ENCODE data around the gene GID8. TPM values are rescaled to one million over a fixed set of nuclear protein-coding genes. Genes with fewer than 3 reads are reported as not detected.
"Not testable (repeated sequence)": the region's sequence is repeated elsewhere in the genome, so short reads cannot be mapped to it uniquely, and the experiment has no call there.

GID8 gene
- total and polyA plus RNA-seq, 5 donors = 8.9 to 22.1 (median 19.7) TPM

- H3K4me3 ChIP-seq (ENCODE audit: low read length); H3K27ac ChIP-seq (ENCODE audit: low read length); intact Hi-C loops (cut with DNase I); H3K4me1 ChIP-seq (ENCODE audit: control insufficient read depth, insufficient read depth, low read length); H3K27me3 ChIP-seq (ENCODE audit: control insufficient read depth, insufficient read depth); H3K9me3 ChIP-seq (ENCODE audit: control insufficient read depth, low read length); ATAC-seq: not testable (repeated sequence)
- WGBS = 83% methylated on average over 27 of the region's 31 CpGs
- DNase-seq = peak; percentile 22 to 68 (median 46)
These were observed 22.7 kb downstream of the GID8 start for GRCh38 chr20:62960446-62961309.

DNA sequence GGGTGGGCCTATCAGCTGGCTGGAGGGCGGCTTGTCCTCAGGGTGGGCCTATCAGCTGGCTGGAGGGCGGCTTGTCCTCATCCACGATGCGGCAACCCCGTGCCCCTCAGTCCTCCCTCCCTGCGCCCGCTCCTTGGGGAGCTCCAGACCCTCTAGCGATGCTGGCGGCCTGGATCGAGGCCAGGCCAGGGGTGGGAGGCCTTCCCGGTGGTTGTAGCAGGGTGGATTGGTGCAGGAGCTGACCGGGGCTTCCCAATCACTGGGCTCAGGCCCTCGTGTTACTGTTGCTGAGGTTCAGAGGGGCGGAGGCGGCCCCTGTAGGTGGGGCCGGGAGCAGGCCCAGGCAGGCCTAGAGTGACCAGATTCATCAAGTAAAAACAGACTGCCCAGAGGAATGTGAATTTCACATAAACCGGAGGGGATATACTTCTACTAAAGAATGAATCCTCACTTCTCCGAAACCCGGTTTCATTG is 23.4 kb downstream of the GID8 start:
- peak overlapping the region; percentile 0 for H3K27ac ChIP-seq (ENCODE audit: low read length)
- peak in 1 of 2 donors; percentile 23 for ATAC-seq
- WGBS = 67% methylated on average over 19 of the region's 19 CpGs
- H3K27me3 ChIP-seq (ENCODE audit: control insufficient read depth, insufficient read depth) = no peaks in the 10 kb centered on the region
- H3K9me3 ChIP-seq (ENCODE audit: control insufficient read depth, low read length) = no peaks in the 10 kb centered on the region
- DNase-seq = peak in 1 of 3 donors; percentile 68
- no peak overlapping the region for H3K4me3 ChIP-seq (ENCODE audit: low read length)
- intact Hi-C loops (cut with DNase I) = no loop called here
- H3K4me1 ChIP-seq (ENCODE audit: control insufficient read depth, insufficient read depth, low read length) = no peaks in the 10 kb centered on the region

DNA sequence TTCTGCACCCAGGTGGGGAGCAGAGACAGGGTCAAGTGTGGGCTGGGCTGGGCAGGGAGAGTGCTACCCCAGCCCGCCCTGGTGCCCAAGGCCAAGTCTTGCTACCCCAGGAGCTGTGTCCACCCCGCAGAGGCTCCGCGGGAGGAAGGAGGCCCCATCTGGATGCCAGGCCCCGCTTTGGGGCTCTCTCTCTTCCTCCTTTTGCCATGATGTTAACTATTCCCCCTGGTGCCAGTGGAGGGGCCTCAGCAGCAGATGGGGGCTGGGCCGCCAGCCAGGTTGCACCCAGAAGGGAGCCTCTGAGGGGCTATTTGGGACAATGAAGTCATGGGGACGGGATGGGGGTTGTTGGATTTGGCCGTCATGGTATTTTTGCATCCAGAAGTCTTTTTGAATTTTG is 23.9 kb downstream of the GID8 start:
- intact Hi-C loops (cut with DNase I) = no loop called here
- Histone ChIP-seq H3K4me3 (ENCODE audit: low read length) (no peak overlapping the region), H3K4me1 (ENCODE audit: control insufficient read depth, insufficient read depth, low read length) (no peaks in the 10 kb centered on the region), H3K9me3 (ENCODE audit: control insufficient read depth, low read length) (no peaks in the 10 kb centered on the region), H3K27ac (ENCODE audit: low read length) (no peak overlapping the region), H3K27me3 (ENCODE audit: control insufficient read depth, insufficient read depth) (no peaks in the 10 kb centered on the region)
- DNase-seq = peak in 2 of 3 donors; percentile 11 to 40
- WGBS = 92% methylated on average over 8 of the region's 8 CpGs
- no peak for ATAC-seq

DNA sequence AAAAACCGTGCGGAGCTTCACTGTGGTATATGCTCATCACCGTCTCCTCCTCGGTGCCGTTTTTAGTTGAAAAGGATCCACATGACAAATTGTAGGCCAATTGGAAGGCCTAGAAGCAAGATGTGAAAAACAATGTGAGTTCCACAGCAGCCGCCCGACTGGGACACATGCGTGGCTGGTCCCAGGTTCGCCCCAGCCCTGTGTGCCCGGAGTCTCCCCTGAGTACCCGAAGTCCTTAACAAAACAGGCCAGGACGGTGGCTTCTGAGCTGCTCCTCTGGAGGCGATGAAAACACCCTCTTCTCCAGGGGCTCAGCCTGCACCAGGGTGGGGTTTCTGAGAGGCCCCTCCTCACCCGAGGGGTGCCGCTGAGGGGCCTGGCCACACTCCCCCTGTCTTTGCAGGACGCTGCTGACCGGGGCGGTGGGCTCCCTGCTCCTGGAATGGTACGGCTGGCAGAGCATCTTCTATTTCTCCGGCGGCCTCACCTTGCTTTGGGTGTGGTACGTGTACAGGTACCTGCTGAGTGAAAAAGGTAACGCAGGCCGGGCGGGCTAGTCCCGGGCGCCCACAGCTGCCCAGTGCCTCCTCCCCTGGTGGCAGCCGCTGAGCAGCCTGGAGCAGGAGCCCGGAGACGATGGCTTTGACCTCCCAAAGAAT is 24.4 kb downstream of the GID8 start:
- DNase-seq (peak in 2 of 3 donors; percentile 7 to 59), ATAC-seq (no peak)
- H3K27ac ChIP-seq (ENCODE audit: low read length) = no peak overlapping the region
- H3K9me3 ChIP-seq (ENCODE audit: control insufficient read depth, low read length) = no peaks in the 10 kb centered on the region
- no peak overlapping the region for H3K4me3 ChIP-seq (ENCODE audit: low read length)
- 94% methylated on average over 30 of the region's 30 CpGs for WGBS
- no peaks in the 10 kb centered on the region for H3K27me3 ChIP-seq (ENCODE audit: control insufficient read depth, insufficient read depth)
- no peaks in the 10 kb centered on the region for H3K4me1 ChIP-seq (ENCODE audit: control insufficient read depth, insufficient read depth, low read length)
- intact Hi-C loops (cut with DNase I) = no loop called here

DNA sequence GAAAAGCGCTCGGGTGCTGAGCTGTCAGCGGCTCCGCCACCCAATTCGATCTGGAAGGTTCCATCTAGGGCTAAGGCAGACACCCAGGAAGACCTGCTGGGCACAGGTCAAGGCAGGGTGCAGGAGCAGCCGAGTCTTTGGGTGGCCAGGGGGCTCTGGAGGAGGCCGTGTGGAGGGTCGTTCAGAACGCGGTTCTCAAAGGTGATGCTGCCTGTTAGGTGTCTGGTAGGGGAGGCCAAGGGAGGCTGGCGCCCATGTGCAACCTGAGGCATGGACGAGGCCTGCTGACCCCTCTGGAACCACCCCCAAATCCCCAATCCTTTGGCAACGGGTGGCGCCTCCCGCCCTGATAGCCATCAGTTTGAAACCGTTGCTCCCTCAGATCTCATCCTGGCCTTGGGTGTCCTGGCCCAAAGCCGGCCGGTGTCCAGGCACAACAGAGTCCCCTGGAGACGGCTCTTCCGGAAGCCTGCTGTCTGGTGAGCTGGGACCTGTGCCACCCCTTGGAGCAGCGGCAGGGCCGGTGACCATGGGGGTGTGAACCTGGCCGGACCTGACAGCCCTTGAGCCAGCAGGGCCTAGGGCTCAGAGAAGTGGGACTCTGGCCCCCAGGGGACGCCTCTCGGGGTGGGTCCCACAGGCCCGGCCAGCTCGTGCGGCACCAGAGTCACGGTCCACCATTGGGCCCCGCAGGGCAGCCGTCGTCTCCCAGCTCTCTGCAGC is 25.1 kb downstream of the GID8 start:
- WGBS = 90% methylated on average over 32 of the region's 32 CpGs
- Histone ChIP-seq H3K27ac (ENCODE audit: low read length) (no peak overlapping the region), H3K4me3 (ENCODE audit: low read length) (no peak overlapping the region), H3K4me1 (ENCODE audit: control insufficient read depth, insufficient read depth, low read length) (no peaks in the 10 kb centered on the region), H3K27me3 (ENCODE audit: control insufficient read depth, insufficient read depth) (no peaks in the 10 kb centered on the region), H3K9me3 (ENCODE audit: control insufficient read depth, low read length) (no peaks in the 10 kb centered on the region)
- intact Hi-C loops (cut with DNase I) = no loop called here
- no peak for ATAC-seq
- peak in 2 of 3 donors; percentile 24 to 52 for DNase-seq

DNA sequence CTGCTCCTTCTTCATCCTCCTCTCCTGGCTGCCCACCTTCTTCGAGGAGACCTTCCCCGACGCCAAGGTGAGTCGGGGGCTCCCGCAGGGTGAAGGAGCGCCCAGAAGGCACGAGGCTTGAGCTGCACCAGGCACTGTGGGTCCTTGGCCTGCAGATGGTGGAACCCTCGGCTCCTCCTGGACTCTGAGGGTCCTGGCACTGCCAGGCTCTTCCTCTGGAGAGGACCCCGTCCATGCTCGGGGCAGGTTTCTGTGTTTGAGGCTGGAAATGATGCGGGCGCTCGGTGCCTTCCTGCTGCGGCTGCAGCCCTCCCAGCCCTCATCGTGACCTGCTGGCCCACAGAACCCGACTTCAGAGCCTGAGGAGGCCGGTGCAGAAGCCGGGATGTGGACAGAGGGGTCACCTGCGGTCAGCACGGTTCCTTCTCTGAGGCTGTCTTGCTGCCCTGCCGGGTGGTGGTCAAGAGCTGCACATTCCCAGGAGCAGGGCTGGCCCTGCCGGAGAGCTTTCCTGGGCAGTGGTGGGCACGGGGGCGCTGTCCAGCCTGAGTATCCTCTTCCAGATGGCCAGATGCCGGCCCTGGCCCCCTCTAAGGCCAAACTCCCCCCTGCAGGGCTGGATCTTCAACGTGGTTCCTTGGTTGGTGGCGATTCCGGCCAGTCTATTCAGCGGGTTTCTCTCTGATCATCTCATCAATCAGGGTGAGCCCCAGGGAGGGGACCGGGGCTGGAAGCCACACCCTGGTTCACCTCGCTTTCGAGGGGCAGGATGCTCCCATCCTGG is 25.9 kb downstream of the GID8 start:
- H3K4me3 ChIP-seq (ENCODE audit: low read length) = no peak overlapping the region
- no peak overlapping the region for H3K27ac ChIP-seq (ENCODE audit: low read length)
- WGBS = 83% methylated on average over 32 of the region's 32 CpGs
- no peaks in the 10 kb centered on the region for H3K4me1 ChIP-seq (ENCODE audit: control insufficient read depth, insufficient read depth, low read length)
- intact Hi-C loops (cut with DNase I) = no loop called here
- ATAC-seq = no peak
- H3K27me3 ChIP-seq (ENCODE audit: control insufficient read depth, insufficient read depth) = no peaks in the 10 kb centered on the region
- DNase-seq = peak; percentile 9 to 46 (median 13)
- H3K9me3 ChIP-seq (ENCODE audit: control insufficient read depth, low read length) = no peaks in the 10 kb centered on the region

DNA sequence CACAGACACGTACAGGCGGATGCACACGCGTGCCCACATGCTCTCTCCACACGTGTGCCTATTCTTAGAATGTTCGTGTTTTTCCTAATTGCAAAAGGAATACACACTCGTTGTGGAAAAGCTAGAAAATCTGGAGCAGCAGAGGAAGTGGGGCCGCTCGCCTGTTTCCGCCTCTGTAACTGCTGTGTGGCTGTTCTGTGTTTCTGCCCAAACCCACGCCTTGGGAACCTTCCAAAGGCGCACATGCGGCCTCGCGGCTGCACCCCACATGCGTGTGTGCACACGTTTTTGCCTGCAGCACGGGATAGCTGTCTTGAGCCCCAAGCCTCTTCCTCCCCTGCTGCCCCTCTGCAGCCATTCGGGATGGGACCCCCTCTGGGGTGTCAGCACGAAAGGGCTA is 26.8 kb downstream of the GID8 start:
- intact Hi-C loops (cut with DNase I) = no loop called here
- WGBS = 77% methylated on average over 20 of the region's 20 CpGs
- DNase-seq (peak in 1 of 3 donors; percentile 17), ATAC-seq (no peak)
- no peaks in the 10 kb centered on the region for H3K27me3 ChIP-seq (ENCODE audit: control insufficient read depth, insufficient read depth)
- no peaks in the 10 kb centered on the region for H3K9me3 ChIP-seq (ENCODE audit: control insufficient read depth, low read length)
- no peak overlapping the region for H3K4me3 ChIP-seq (ENCODE audit: low read length)
- no peak overlapping the region for H3K27ac ChIP-seq (ENCODE audit: low read length)
- no peaks in the 10 kb centered on the region for H3K4me1 ChIP-seq (ENCODE audit: control insufficient read depth, insufficient read depth, low read length)

GRCh38 chr20:62965363-62965771 is 27.4 kb downstream of the GID8 start:
- ATAC-seq (no peak), DNase-seq (peak in 2 of 3 donors; percentile 11 to 37)
- Histone ChIP-seq H3K4me1 (ENCODE audit: control insufficient read depth, insufficient read depth, low read length) (no peaks in the 10 kb centered on the region), H3K9me3 (ENCODE audit: control insufficient read depth, low read length) (no peaks in the 10 kb centered on the region), H3K27me3 (ENCODE audit: control insufficient read depth, insufficient read depth) (no peaks in the 10 kb centered on the region), H3K4me3 (ENCODE audit: low read length) (no peak overlapping the region), H3K27ac (ENCODE audit: low read length) (no peak overlapping the region)
- 84% methylated on average over 19 of the region's 19 CpGs for WGBS
- intact Hi-C loops (cut with DNase I) = no loop called here

- WGBS = 94% methylated on average over 26 of the region's 27 CpGs
- no peak overlapping the region for H3K4me3 ChIP-seq (ENCODE audit: low read length)
- peak in 2 of 3 donors; percentile 35 to 41 for DNase-seq
- no peak for ATAC-seq
- H3K27me3 ChIP-seq (ENCODE audit: control insufficient read depth, insufficient read depth) = no peaks in the 10 kb centered on the region
- H3K4me1 ChIP-seq (ENCODE audit: control insufficient read depth, insufficient read depth, low read length) = no peaks in the 10 kb centered on the region
- intact Hi-C loops (cut with DNase I) = no loop called here
- H3K27ac ChIP-seq (ENCODE audit: low read length) = no peak overlapping the region
- H3K9me3 ChIP-seq (ENCODE audit: control insufficient read depth, low read length) = no peaks in the 10 kb centered on the region
These were observed 28.5 kb downstream of the GID8 start for GRCh38 chr20:62966212-62967148.

GRCh38 chr20:62967149-62967501 is 29.2 kb downstream of the GID8 start:
- WGBS = 95% methylated on average over 6 of the region's 6 CpGs
- no peaks in the 10 kb centered on the region for H3K4me1 ChIP-seq (ENCODE audit: control insufficient read depth, insufficient read depth, low read length)
- DNase-seq = peak in 2 of 3 donors; percentile 24
- H3K4me3 ChIP-seq (ENCODE audit: low read length) = no peak overlapping the region
- H3K9me3 ChIP-seq (ENCODE audit: control insufficient read depth, low read length) = no peaks in the 10 kb centered on the region
- H3K27ac ChIP-seq (ENCODE audit: low read length) = no peak overlapping the region
- ATAC-seq = no peak
- H3K27me3 ChIP-seq (ENCODE audit: control insufficient read depth, insufficient read depth) = no peaks in the 10 kb centered on the region
- intact Hi-C loops (cut with DNase I) = no loop called here
